ENCODE measurements around the gene TC2N.
"Not testable (repeated sequence)": the region's sequence is repeated elsewhere in the genome, so short reads cannot be mapped to it uniquely, and the experiment has no call there.

TC2N gene

DNA sequence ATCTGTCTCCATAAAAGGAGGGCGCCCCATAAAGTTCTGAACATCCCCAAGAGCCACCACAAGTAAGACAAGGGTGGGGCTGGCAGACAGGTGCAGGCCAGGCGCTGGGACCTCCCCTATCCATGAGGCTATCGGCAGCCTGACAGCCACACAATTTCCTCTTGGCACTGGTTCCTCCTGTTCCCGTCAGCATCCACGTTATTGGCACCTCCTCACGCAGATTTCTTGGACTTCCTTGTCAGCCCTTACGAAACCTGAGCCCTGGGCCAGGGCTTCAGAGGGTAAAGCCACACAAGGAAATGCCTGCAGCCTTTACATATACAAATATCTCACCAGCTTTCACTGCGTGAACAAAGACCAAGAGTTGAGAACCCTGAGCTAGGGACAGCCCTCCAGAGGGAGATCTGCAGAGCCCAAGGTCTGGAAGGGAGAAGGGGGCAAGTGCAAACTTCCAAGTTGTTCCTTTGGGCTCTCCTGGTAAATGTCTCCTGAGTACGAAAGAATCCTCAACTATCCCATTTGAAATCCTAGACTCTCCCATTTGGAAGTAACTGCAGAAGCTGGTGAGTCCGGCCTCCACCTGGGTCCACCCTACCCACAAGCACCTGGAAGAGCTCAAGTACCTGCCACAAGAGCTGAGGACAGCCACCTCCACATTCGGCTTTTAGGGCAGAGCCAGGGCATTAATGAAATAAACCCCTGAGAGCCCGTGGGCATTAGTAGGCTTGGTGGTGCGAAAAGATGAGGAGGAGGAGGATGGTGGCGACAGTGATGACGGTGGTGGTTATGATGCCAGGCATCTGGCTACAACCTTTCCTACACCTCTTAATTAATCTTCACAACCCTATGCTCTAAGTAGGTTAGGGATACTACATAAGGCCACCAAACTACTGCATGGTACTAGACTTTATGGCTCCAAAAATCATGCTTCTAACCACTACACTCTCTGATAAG is 5.5 kb upstream of the TC2N start:
- Histone ChIP-seq H3K9ac (ENCODE audit: low read length) (peak overlapping the region; percentile 28), H3K36me3 (ENCODE audit: control insufficient read depth, insufficient read depth, low read length) (no peaks in the 10 kb centered on the region), H3K4me3 (ENCODE audit: low read length) (peak overlapping the region; percentile 28), H3K4me1 (ENCODE audit: control insufficient read depth, insufficient read depth, low read length) (no peaks in the 10 kb centered on the region), H3K27ac (ENCODE audit: low read depth, low read length) (no peak overlapping the region), H3K27me3 (ENCODE audit: control insufficient read depth, insufficient read depth, low read length) (no peaks in the 10 kb centered on the region)

- H3K4me1 ChIP-seq (ENCODE audit: control insufficient read depth, insufficient read depth, low read length): no peaks in the 10 kb centered on the region
- no peaks in the 10 kb centered on the region for H3K27me3 ChIP-seq (ENCODE audit: control insufficient read depth, insufficient read depth, low read length)
- H3K27ac ChIP-seq (ENCODE audit: low read depth, low read length): no peak overlapping the region
- H3K4me3 ChIP-seq (ENCODE audit: low read length): peak overlapping the region; percentile 28
- H3K36me3 ChIP-seq (ENCODE audit: control insufficient read depth, insufficient read depth, low read length): no peaks in the 10 kb centered on the region
- peak overlapping the region; percentile 3 for H3K9ac ChIP-seq (ENCODE audit: low read length)
These were observed 4.7 kb upstream of the TC2N start for GRCh38 chr14:91872011-91872501.

GRCh38 chr14:91871401-91871800 is 4.1 kb upstream of the TC2N start:
- not testable (repeated sequence) for H3K27me3 ChIP-seq (ENCODE audit: control insufficient read depth, insufficient read depth, low read length); H3K4me3 ChIP-seq (ENCODE audit: low read length); H3K36me3 ChIP-seq (ENCODE audit: control insufficient read depth, insufficient read depth, low read length); H3K4me1 ChIP-seq (ENCODE audit: control insufficient read depth, insufficient read depth, low read length); H3K27ac ChIP-seq (ENCODE audit: low read depth, low read length); H3K9ac ChIP-seq (ENCODE audit: low read length)

DNA sequence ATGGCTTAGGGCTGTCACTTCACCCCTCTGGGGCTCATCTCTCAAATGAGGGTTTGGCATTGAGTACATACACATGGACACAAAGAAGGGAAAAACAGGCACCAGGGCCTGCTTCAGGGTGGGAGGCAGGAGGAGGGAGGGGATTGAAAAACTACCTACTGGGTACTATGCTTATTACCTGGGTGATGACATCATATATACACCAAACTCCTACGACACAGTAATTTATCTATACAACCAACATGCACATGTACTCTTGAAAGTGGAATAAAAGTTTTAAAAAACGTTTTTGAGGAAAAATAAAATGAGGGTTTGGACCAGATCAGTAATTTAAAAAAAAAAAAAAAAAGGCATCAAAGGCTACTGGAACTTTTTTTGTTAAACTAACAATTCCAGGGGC is 3.6 kb upstream of the TC2N start:
- Histone ChIP-seq H3K9ac (ENCODE audit: low read length) (no peak overlapping the region), H3K27ac (ENCODE audit: low read depth, low read length) (no peak overlapping the region), H3K4me3 (ENCODE audit: low read length) (no peak overlapping the region), H3K4me1 (ENCODE audit: control insufficient read depth, insufficient read depth, low read length) (no peaks in the 10 kb centered on the region), H3K36me3 (ENCODE audit: control insufficient read depth, insufficient read depth, low read length) (no peaks in the 10 kb centered on the region), H3K27me3 (ENCODE audit: control insufficient read depth, insufficient read depth, low read length) (no peaks in the 10 kb centered on the region)

DNA sequence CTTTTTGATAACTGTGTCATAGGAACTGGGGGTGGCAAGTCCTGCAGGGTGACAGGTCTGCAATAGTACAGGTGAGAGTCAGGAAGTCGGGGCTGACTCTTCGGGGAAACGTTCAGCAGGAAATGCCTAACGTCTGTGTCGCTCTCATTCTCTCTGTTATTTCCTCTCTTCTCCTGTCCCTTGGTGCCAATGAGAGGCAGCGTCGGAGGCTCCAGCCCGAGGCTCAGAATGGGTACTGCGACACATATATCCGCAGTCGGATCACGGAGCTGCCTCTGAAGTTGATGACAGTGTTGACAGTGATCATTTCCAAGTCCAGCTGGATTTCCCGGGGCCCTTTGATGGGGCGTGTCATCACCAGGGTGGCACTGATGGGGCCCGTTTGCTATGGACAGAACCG is 2.7 kb upstream of the TC2N start:
- Histone ChIP-seq H3K4me1 (ENCODE audit: control insufficient read depth, insufficient read depth, low read length) (no peaks in the 10 kb centered on the region), H3K4me3 (ENCODE audit: low read length) (no peak overlapping the region), H3K9ac (ENCODE audit: low read length) (no peak overlapping the region), H3K27me3 (ENCODE audit: control insufficient read depth, insufficient read depth, low read length) (no peaks in the 10 kb centered on the region), H3K36me3 (ENCODE audit: control insufficient read depth, insufficient read depth, low read length) (no peaks in the 10 kb centered on the region), H3K27ac (ENCODE audit: low read depth, low read length) (no peak overlapping the region)

GRCh38 chr14:91869556-91869955 is 2.2 kb upstream of the TC2N start:
- Histone ChIP-seq H3K4me1 (ENCODE audit: control insufficient read depth, insufficient read depth, low read length) (no peaks in the 10 kb centered on the region), H3K4me3 (ENCODE audit: low read length) (no peak overlapping the region), H3K9ac (ENCODE audit: low read length) (no peak overlapping the region)

GRCh38 chr14:91866511-91867295 is 633 bp downstream of the TC2N start:
- Histone ChIP-seq H3K36me3 (ENCODE audit: control insufficient read depth, insufficient read depth, low read length) (no peaks in the 10 kb centered on the region), H3K27me3 (ENCODE audit: control insufficient read depth, insufficient read depth, low read length) (no peaks in the 10 kb centered on the region), H3K9ac (ENCODE audit: low read length) (no peak overlapping the region), H3K4me1 (ENCODE audit: control insufficient read depth, insufficient read depth, low read length) (no peaks in the 10 kb centered on the region), H3K27ac (ENCODE audit: low read depth, low read length) (no peak overlapping the region), H3K4me3 (ENCODE audit: low read length) (peak overlapping the region; percentile 28)

More at GRCh38 chr14:91869556-91869955, 2.2 kb upstream of the TC2N start:
- no peak overlapping the region for H3K27ac ChIP-seq (ENCODE audit: low read depth, low read length)
- no peaks in the 10 kb centered on the region for H3K27me3 ChIP-seq (ENCODE audit: control insufficient read depth, insufficient read depth, low read length)
- H3K36me3 ChIP-seq (ENCODE audit: control insufficient read depth, insufficient read depth, low read length): no peaks in the 10 kb centered on the region

GRCh38 chr14:91866061-91866460 is 1.3 kb downstream of the TC2N start:
- H3K27me3 ChIP-seq (ENCODE audit: control insufficient read depth, insufficient read depth, low read length): no peaks in the 10 kb centered on the region
- no peak overlapping the region for H3K27ac ChIP-seq (ENCODE audit: low read depth, low read length)
- H3K4me1 ChIP-seq (ENCODE audit: control insufficient read depth, insufficient read depth, low read length): no peaks in the 10 kb centered on the region
- no peaks in the 10 kb centered on the region for H3K36me3 ChIP-seq (ENCODE audit: control insufficient read depth, insufficient read depth, low read length)
- no peak overlapping the region for H3K9ac ChIP-seq (ENCODE audit: low read length)
- no peak overlapping the region for H3K4me3 ChIP-seq (ENCODE audit: low read length)

DNA sequence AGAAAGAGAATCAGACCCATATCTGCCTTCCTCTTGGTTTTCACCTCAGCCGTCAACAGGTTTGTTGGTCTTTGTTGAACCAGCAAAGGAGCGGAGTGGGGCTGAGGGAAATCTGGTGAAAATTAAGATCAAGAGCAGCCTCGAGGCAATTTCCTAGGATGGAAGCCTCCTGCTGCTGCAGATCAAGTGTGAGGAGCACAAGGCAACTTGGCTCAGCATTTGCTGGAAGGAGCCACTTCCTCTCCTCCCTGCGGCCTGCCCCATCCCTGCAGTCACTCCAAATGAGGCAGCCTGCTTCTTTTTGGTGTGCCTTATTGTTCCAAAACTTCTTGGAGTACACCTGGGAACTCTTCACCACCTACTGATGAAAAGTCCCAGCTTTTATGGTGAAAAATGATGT is 4.9 kb downstream of the TC2N start:
- Histone ChIP-seq H3K27me3 (ENCODE audit: control insufficient read depth, insufficient read depth, low read length) (no peaks in the 10 kb centered on the region), H3K4me3 (ENCODE audit: low read length) (no peak overlapping the region), H3K36me3 (ENCODE audit: control insufficient read depth, insufficient read depth, low read length) (no peaks in the 10 kb centered on the region), H3K4me1 (ENCODE audit: control insufficient read depth, insufficient read depth, low read length) (no peaks in the 10 kb centered on the region), H3K27ac (ENCODE audit: low read depth, low read length) (no peak overlapping the region), H3K9ac (ENCODE audit: low read length) (no peak overlapping the region)

DNA sequence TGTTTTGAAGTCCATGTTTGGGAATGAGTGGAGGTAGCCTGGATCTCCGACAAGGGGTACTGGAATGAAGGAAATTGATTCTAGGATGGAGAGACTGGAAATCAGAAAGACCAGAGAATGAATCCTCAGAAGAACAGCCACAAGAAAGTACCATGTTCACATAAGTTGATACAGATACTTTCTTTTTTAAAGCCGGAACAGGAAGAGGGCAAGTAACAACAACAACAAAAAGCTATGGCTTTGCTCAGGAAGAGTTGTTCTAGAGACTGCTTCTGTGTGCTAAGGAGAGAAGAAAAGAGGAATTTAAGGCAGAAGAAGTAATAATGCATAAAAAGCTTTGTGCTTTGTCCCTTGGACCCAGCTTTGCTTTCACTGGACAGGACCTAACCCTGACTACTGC is 6.2 kb downstream of the TC2N start:
- Histone ChIP-seq H3K27me3 (ENCODE audit: control insufficient read depth, insufficient read depth, low read length) (no peaks in the 10 kb centered on the region), H3K36me3 (ENCODE audit: control insufficient read depth, insufficient read depth, low read length) (no peaks in the 10 kb centered on the region), H3K9ac (ENCODE audit: low read length) (no peak overlapping the region), H3K4me3 (ENCODE audit: low read length) (no peak overlapping the region), H3K4me1 (ENCODE audit: control insufficient read depth, insufficient read depth, low read length) (no peaks in the 10 kb centered on the region), H3K27ac (ENCODE audit: low read depth, low read length) (no peak overlapping the region)

- H3K4me3 ChIP-seq (ENCODE audit: low read length): no peak overlapping the region
- no peaks in the 10 kb centered on the region for H3K36me3 ChIP-seq (ENCODE audit: control insufficient read depth, insufficient read depth, low read length)
- no peak overlapping the region for H3K9ac ChIP-seq (ENCODE audit: low read length)
- no peak overlapping the region for H3K27ac ChIP-seq (ENCODE audit: low read depth, low read length)
- no peaks in the 10 kb centered on the region for H3K27me3 ChIP-seq (ENCODE audit: control insufficient read depth, insufficient read depth, low read length)
- H3K4me1 ChIP-seq (ENCODE audit: control insufficient read depth, insufficient read depth, low read length): no peaks in the 10 kb centered on the region
These were observed 7.1 kb downstream of the TC2N start for GRCh38 chr14:91860238-91860637.

DNA sequence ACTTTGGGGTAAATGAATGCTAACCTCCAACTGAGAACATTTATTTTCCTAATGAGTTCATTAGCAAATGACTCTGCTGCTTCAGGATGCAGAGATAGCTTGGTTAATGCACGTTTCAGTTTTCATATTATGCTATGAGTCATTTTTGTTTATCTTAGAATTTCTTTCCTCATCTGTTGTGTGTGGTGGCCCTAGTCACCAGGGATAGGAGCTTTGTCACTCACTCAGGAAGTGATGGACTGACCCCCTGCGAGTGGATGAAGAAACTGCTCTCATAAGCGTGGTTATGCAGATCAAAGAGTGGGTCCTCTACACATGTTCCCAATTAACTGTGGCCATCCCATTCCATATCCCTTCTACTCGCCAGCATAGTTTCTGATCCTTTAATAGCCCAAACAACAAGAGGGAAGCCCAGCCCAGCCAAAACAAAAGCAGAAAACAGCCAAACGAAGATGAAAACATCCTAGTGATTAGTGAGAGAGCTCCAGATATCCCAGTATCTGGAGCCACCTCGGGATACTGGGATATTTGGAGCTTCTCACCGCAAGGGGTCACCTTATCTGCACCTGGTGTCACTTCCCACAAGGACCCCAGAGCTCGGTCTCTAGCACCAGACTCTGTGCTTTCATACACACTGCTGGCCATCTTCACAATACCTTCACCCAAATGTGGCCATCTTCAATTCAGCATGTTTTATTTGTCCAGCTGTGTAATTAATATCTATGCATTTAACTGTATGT is 8.6 kb downstream of the TC2N start:
- Histone ChIP-seq H3K27ac (ENCODE audit: low read depth, low read length) (no peak overlapping the region), H3K27me3 (ENCODE audit: control insufficient read depth, insufficient read depth, low read length) (no peaks in the 10 kb centered on the region), H3K9ac (ENCODE audit: low read length) (no peak overlapping the region), H3K4me3 (ENCODE audit: low read length) (no peak overlapping the region), H3K4me1 (ENCODE audit: control insufficient read depth, insufficient read depth, low read length) (no peaks in the 10 kb centered on the region), H3K36me3 (ENCODE audit: control insufficient read depth, insufficient read depth, low read length) (no peaks in the 10 kb centered on the region)

Measured in rectal smooth muscle tissue (tissue), 1 donor.